HG03432 (cell line): Measurements from ENCODE around the gene AKIRIN2.
"Not testable (repeated sequence)": the region's sequence is repeated elsewhere in the genome, so short reads cannot be mapped to it uniquely, and the experiment has no call there.

Experiments
- ATAC-seq: cut with Tn5 transposase; IDR thresholded peaks from one replicate; pipeline ENCODE4 v1.9.1; 2021; ENCODE audit warnings: mild to moderate bottlenecking, moderate library complexity; ENCODE audit not compliant: unreplicated experiment

Gene AKIRIN2

DNA sequence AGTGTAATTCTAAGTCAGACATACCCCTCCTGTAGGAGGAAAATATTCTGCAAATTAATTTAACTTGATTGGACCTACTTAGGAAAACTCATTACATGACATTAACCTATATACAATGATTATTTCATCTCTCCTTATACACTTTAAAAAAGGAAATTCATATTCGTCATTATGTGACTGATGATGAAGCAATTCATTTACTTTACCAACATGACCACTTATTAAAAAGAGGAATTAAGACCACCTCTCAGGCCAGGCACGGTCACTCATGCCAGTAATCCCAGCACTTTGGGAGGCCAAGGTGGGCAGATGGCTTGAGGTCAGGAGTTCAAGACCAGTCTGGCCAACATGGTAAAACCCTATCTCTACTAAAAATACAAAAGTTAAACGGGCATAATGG is 11.6 kb downstream of the AKIRIN2 start:
- no peak for ATAC-seq

DNA sequence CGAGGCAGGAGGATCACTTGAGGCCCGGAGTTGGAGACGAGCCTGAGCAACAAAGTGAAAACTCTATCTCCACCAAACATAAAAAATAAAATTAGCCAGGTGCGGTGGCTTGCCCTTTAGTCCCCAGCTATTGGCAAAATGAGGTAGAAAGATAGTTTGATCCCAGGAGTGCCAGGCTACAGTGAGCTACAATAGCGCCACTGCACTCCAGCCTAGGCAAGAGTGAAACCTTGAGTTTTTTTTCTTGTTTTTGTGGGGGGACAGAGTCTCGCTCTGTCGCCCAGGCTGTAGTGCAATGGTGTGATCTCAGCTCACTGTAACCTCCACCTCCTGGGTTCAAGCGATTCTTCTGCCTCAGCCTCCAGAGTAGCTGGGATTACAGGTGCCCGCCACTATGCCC is 14.1 kb downstream of the AKIRIN2 start:
- ATAC-seq, result not testable (repeated sequence)

DNA sequence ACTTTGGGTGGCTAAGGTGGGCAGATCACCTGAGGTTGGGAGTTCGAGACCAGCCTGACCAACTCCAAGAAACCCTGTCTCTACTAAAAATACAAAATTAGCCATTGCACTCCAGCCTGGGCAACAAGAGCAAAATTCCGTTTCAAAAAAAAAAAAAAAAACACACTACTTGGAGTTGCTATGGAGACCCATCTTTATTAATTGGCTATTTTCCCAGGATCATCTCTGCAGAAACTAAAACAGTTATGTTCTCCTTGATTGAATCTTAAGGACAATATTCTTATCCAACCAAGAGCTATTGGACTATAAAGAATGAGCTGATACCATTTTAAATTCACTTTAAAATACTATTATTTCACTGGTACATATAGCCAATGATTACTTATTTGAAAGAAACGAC is 14.7 kb downstream of the AKIRIN2 start:
- no peak for ATAC-seq

DNA sequence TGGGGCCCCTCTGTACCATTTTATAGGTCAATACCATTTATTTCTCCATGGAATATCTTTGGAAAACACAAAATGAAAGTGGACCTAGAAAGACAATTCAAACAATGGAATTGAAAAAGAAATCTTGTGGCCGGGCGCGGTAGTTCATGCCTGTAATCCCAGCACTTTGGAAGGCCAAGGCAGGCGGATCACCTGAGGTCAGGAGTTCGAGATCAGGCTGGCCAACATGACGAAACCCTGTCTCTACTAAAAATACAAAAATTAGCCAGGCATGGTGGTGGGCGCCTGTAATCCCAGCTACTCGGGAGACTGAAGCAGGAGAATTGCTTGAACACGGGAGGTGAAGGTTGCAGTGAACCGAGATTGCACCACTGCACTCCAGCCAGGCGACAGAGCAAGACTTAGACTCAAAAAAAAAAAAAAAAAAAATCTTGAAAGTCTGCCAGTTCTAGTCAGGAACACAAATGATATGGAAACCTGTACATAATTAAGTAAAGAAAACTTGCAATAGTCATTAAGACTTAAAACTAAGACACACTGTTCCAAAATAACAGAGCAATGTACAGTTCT is 15.3 kb downstream of the AKIRIN2 start:
- ATAC-seq, result not testable (repeated sequence)

DNA sequence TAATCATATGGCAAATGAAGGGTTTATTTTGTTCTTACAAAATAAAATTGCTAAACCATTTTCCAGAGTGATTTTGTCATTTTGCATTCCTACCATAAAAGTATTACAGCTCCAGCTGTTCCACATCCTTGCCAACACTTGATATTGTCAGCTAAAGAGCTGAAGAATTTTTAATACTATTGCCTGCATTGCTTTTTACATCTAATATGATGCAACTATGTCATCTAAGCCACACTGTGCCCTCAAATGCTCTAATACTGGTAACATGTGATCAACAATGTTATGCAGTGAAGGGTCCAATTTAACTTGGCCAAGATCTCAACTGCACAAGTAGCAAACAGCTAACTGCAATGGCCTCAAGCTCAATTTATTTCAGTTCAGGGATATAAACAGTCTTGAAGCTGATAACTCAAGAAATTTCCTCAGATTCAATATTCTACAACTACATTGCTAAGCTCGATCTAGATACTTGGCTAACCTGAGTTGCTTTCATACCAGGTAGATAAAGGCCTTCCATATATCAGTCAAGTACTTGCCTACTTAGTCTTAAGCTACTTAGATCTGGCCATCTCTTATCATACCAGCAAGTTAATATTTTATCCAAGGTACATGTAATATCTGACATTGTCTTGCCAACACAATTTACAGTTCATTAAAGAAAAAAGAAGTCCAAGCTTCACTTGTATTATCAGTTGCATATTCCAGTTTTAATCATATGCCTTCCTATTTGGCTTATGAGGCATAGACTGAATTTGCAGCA is 17.0 kb downstream of the AKIRIN2 start:
- ATAC-seq, result no peak

DNA sequence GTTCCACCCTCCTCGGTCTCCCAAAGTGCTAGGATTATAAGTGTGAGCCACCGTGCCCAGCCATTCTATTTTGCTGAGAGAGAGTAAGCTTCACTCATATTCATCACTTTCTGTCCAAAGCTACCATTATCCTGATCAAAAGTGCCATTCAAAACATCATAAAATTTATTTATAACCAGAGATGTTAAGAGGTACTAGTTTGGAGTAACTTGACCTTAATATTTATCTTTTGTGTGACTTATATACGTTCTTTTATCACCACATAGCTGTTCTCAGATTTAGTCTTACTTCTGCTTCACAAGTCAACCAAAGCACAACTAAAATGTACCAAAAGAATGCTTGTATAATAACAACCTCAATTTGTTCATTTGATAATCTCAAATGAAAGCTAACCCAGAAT is 18.1 kb downstream of the AKIRIN2 start:
- ATAC-seq, result no peak

DNA sequence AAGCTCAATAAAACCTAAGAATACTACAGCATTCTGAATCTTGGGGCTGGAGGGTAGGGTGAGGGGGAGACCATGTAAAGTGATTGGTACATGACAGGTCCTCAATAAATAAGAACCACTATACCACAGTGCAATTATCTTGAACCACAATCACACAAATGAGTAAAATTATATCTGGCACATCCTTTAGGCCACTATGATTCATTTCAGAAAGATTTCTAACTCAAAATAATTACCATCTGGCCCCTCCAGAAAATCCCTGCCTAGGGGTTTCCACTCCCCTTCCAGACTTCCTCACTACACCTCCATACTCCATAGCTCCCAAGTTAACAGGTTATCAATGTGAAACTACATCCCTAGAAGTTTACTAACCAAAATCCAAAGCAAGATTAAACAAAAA is 19.7 kb downstream of the AKIRIN2 start:
- ATAC-seq, result peak; percentile 71

DNA sequence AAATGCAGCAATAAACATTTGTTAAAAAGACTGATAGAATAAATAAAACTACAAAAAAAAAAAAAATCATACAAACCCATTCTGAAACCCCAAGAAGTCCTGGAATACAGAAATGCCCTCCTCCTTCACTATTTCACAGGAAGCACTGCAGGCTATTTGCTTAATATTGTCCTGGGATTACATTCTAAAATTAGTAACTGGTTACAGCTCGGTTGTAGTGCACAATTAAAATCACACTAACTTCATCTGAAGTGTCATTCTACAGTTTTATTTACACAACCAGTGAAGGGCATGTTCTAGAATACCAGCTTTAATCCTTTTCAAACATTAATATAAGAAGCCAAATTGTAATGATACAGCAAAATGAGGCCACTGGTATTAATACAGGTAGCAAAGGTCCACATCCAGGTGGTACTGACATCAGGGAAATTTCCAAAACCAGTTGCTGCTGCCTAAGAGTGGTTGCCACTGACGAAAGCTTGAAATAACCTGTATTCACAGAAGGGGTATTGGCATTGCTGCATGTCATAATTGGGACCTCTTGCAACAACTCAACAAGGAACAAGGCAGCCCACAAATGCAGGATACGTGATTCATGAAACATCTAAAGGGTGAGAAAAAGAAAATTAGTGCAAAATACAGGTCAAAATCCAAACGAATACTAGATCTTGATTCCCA is 26.9 kb downstream of the AKIRIN2 start:
- ATAC-seq, result no peak

DNA sequence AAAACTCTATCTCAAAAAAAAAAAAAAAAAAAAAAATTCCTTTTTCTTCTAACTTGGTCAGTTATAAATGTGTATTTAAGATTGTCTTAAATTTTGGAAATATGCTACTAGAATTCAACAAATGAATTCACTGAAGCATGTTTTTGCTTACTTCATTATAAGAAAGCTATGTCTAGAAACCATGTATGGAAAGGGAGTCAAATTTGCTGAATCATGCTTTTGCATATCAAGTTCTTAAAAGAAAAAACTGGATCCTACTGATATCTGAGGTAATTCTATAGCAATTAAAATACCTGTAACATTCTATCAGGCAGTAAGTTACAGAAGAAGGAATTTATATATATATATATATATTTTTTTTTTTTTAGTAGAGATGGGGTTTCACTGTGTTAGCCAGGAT is 27.7 kb downstream of the AKIRIN2 start:
- no peak for ATAC-seq

DNA sequence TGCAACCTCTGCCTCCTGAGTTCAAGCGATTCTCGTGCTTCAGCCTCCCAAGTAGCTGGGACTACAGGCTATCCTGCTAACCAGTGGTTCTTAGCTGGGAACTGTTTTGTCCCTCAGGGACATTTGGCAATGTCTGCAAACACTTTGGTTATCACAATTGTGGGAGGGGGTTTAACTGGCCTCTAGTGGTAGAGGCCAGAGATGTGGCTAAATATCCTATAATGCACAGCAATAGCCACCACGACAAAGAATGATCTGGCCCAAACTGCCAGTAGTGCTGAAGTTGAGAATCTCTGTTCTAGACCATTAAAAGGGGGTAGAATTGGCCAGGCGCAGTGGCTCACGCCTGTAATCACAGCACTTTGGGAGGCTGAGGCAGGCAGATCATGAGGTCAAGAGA is 28.8 kb downstream of the AKIRIN2 start:
- no peak for ATAC-seq

DNA sequence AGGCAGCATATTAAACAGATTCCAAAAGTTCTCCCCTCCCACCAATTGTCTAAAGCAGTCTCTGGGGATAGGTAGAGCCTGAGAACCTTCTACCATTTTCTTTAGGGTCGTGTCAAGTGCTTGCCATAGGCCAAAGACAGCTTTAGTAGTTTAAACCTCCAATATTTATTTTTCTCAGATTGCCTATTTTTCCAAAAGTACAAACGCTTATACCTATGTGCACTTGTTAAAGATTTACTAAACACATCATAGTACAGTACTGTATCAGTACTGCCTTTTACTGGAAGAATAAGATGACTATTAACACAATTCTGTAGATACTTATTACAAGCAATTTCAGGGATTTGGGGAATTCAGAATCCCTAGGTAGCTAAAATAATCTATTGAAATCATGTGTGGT is 29.4 kb downstream of the AKIRIN2 start:
- ATAC-seq, result no peak

DNA sequence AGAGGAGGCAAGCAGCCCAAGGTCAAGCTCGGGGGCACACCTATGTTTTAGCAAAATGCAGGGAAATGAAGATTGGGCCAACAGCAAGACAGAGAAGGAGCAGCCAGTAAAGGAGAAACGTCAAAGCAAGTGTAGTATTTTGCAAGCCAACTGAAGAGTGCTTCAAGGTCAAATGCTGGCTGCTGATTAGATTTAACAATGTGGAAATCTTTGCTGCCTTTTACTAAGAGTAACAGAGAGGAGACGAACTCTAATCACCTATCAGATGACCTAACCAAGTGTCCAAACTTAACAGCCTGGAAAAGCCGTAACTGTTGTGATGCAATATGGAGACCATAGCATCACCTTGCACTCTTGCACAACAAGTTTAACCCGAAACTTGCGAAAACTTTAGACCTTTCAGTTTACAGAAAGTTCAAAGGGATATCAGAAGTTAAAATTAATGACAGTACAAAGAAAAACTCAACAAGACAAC is 30.4 kb downstream of the AKIRIN2 start:
- ATAC-seq, result no peak

DNA sequence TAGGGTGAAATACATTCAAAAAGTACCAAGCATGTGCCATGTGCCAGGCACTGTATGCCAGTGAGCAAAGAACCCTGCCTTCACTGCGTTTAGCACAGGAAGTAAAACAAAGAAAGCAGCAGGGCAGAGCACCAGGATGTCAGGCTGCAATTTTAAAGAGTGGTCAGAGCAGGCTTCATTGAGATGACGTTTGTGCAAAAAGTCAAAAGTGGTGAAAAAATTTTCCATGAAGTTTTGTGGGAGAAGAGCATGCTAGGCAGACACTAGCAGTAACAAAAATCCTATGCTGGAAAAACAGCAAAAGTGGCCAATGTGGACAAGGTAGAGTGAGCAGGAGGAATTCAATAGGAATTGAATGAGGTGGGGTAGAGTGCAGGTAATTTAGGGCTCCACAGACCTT is 31.3 kb downstream of the AKIRIN2 start:
- no peak for ATAC-seq

DNA sequence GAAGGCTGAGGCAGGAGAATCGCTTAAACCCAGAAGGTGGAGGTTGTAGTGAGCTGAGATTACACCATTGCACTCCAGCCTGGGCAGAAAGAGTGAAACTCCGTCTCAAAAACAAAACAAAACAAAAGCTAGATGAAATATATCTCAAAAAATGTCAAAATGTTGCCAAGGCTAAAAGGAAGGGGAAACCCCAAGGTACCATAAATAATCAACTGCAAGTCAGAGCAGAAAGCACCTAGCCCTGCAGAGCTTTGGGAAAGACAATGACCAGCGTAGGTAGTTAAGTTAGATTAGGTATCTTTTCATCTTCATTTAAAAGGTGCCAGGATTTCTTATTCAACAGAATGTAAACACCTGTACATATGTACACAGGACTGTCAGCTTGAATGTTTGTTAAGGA is 33.0 kb downstream of the AKIRIN2 start:
- no peak for ATAC-seq

DNA sequence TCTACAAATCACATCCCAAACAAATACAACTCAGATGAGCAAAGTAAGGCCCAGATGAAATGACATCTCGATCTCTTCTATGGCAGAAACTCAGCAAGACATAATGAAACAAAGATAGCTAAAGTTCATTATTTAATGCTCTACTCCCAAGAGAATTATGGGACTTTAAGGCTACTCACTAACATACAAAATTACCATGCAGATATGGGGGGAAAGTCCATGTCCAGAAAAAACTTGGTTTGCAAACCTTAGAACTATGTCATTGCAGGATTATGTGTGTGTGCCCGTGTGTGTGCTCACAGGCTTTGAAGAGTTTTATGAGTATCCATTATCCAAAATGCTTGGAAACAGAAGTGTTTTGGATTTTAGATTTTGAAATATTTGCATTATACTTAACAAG is 34.0 kb downstream of the AKIRIN2 start:
- ATAC-seq, result no peak

DNA sequence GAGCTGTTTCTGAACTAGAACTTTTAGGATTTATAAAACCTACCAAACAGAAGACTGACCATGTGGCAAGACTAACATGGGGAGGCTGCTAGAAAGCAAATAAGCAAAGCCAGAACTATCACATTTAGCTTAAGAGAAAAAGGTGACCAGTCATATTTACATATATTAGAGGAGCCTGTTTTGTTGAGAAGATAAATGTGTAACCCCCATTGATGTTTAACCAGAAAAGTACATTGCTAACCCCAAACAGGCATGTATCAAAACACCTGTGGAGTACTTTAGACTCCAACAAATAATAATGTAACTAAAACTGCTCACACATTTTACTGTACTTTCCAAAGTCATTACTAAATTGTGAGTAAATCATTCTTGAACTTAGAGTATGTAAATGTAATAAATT is 35.0 kb downstream of the AKIRIN2 start:
- no peak for ATAC-seq

DNA sequence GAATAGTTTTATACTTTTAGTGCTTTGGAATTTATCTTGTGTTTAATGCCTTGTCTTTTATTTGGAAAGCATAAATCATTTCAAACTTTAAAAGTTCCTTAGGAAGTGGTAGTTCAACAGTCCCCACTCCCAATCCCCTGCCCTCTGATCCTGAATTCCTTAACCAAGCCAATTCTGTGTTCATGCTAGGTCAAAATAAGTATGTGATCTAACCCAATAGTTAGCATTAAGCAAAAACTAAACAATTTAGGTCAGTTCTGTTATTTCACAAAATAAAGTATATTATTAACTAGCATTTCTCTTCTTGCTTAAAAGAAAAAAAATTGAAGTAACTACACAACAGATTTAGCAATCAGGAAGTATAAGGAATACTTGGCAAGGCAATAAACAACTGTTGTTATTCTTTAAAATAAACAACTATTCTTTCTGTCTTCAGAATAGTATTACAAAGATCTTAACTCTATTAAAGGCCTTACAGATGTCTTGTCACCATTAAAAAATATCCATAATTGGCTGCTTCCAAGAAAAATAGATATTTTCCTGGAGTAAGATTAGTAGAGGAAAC is 37.0 kb downstream of the AKIRIN2 start:
- ATAC-seq, result no peak

DNA sequence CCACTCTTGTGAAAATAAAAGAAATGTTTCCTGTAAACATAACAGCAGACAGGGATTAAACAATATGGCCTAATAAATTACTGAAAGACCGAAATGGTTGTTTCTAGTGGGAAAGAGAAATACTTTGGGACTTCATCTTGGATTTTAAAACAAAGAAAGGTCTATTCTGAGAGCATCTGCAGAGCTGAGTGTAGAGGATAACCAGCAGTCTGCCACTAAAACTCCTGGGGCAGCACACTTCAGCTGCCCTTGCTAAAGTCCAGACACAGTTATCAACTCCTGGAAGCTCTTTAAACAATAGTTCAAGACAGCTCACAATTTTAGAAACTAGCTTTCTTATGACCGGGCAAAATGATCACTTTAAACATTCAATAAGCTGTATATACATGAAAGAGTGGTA is 38.6 kb downstream of the AKIRIN2 start:
- ATAC-seq, result no peak

DNA sequence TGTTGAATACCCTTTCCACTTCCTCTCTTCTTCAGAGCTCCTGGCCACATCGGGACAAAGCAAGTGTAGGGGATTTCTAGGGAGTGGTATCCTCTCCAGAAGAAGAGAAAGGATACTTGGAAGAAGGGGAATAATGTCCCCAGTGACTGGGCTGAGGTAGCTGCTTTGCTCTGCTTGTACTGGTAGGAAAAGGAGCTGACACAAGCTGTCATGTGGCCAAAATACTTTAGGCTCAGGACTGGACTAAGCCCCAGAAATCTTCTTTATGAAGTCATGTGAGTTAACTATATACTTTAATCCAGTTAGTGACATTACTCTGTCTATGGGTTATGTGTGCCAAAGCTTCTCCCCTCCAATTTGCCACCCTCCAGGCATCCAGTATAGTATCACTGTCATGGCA is 40.5 kb downstream of the AKIRIN2 start:
- ATAC-seq, result no peak

DNA sequence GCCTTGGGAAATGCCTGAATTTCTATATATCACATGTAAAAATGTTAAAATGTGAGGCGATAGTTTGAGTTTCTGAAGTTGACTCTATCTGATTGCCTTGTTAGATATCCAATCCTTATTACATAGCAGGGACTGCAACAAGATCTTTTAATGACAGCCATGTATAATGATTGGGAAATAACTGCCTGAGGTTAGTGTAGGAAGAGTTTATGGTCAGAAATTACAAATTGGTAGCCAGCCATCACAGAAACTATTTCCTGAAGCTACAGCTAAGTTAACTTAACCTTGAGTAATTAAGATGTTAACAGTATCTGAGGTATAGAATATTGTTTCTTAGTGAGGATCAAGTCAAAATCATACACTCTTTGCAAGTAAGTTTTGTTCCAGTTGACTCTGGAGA is 41.0 kb downstream of the AKIRIN2 start:
- ATAC-seq, result no peak

DNA sequence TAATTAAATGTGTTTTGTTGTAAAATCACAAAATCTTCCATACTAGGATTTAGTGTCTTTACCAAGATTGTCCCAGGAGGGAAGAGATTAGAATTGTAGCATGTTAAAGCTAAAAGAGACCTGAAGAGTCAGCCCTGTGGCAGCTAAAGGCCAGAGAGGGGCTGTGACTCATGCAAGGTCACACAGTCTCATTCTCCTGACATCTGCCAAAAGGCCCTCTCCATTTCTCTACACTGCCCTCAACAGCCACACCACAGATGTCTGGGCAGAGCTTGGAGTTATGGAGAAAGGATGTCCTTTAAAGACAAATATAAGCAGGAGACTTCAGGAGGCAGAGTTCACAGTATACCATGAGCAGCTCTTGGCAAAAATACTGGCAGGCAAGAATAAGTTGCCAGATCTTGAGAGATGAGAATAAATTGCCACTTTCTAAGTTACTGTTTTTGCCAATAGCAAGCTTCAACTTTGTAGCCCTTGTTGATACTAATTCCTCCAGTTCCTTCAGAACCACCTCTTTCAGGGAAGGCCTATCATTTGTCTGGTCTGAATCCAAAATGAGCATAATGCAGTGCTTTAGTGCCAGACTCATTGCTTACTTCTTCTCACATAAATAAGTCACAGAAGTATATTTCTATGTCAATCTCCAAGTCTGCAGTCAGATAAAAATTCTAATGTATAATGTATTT is 41.7 kb downstream of the AKIRIN2 start:
- ATAC-seq, result no peak
